ENCODE measurements around the gene GADD45GIP1.

GADD45GIP1 gene

GRCh38 chr19:12956446-12957388, at the start of gene GADD45GIP1:
Gene GADD45GIP1, minus strand, starts transcription at chr19:12957223. Its CDS starts 11 bp downstream, at chr19:12957212.
- peak; percentile 79 for DNase-seq

- no peak for DNase-seq
These were observed 48.9 kb upstream of the GADD45GIP1 start for GRCh38 chr19:13005861-13006370.

DNA sequence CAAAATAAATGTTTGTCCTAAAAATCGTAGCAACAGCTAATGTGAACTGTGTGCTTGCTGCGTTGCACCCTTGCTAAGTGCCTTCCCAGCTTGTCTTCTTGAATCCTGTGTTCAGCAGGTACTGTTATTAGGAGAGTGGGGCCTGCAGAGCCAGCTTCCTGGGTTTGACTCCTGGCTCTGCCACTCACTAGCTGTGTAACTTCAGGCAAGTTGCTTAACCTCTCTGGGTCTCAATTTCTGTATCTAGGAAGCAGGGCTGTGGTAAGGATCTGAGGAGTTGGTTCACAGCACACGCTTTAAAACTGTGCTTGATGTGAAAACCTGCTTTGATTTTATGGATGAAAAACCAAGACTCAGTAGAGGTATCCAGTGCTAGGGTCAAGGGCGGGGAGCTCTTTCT, 48.2 kb upstream of the GADD45GIP1 start:
- DNase-seq = no peak

GRCh38 chr19:13004273-13004672, 47.2 kb upstream of the GADD45GIP1 start:
- no peak for DNase-seq

GRCh38 chr19:13003081-13003480, 46.1 kb upstream of the GADD45GIP1 start:
- no peak for DNase-seq

DNA sequence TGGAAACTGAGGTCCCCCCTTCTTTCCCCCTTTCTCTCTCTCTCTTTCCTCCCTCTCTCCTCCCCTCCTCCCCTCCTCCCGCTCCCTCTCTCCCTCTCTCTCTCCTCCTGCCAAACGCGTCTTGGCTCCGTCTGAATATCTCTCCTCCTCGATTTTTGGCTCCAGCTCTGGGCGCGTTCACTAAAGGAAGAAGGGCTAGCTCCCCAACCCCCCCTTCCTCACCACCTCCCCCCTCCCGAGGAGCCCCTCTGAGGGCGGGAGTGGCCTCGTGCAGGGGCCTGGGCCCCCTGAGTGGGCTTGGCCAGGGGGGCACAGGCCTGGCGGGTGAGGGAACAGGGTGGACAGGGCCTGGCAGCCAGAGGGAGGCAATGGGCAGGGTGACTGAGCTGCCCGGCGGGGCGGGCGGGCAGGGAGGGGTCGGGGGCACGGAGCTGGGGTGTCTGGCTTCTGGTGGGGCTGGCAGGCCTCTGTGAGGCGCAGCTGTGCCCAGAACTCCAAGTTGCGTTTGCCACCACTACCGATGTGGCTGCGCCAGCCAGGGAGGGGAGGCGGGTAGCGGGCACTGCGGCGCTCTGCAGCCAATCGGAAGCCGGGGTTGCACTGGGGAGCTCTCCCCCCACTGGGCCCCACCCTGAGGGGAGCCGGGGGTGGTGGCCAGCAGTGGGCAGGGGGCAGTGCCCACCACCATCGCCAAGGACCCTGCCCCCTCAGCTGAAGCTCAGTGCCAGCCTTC, 45.3 kb upstream of the GADD45GIP1 start:
- no peak for DNase-seq

DNA sequence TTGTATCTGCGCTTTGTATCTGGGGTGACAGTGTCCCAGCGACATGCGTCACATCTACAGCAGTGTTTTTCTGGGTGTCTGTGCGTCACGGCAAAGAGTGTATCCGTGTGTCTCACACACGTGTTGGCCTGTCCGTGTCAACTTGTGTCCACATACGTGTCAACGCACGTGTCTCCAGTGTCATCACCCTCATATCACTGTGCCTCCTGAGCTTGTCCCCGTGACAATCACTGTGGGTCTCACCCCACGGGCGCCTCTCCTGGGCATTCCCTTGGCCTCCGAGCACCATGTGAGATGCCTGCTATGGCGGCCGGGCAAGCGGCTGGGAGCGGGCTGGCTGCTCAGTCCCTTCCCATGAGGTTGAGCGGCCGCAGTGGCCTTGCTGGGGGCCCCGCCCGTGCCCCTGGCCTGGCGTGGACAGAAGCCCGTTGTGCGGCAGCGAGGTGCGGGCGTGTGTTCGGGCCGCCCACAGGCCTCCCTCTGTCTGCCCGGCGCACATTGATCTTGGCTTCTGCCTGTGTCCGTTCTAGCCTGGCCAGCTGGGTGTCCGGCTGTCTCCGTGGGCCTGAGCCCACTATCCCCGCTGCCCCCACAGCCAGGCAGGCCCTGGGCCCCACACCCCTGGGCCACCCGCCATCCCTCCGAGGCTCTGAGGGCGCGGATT, 44.6 kb upstream of the GADD45GIP1 start:
- DNase-seq = no peak

DNA sequence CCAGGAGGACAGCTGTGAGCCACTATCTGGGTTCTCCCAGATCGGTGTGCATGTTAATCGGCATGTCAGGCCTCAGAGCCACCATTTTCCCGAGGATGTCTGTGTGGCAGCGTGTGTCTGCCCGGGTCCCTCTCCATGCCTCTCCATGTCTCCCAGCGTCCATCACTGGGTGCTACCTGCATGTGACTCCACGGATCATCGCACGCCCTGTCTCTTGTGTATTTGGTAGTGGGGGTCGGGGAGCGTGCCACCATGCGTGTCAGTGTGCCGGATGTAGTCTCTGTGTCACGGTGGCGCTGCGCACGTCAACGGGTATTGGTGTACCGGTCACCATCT, 44.1 kb upstream of the GADD45GIP1 start:
- no peak for DNase-seq

DNA sequence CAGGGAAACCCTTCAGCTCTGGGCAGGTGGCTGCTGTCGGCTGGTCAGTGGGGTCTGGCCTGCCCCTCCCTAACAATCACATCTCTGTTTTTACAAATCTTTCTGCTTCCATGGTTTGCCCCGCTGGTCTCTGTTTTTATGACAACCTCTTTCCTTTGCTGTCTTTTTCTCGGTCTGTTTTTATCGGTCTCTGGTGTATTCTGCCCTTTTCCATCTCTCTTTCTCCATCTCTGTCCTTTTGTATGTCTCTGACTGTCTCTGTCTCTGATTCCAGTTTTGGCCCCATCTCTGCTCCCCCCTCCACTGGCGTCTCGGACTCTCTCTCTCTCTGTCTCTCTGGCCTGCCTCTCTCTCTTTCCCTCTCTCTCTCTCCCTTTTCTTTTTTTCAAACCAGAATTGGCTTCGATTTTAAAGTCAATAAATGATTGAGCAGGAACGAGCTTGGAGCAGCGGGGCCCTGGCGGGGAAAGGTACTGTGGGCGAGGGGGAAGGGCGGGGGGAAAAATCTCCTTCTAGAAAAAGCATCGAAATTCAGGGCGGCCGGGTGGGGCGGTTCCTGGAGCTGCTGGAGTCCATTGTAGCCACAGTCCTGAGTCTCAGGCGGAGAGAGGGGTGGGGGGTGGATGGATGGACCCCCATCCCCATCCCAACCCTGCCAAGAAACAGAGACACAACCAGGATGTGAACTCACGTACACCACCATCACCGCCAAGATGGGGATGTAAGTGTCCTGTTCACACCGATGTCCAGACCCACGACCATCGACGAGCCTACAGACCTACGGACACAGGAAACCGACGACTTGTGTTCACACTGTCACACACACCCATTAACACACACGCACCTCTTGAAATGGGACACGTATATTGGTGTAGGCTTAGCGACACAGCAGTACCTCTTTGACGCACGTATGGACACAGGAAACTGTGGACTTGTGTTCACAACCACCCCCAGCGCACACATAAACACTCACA, 41.2 kb upstream of the GADD45GIP1 start:
- no peak for DNase-seq

DNA sequence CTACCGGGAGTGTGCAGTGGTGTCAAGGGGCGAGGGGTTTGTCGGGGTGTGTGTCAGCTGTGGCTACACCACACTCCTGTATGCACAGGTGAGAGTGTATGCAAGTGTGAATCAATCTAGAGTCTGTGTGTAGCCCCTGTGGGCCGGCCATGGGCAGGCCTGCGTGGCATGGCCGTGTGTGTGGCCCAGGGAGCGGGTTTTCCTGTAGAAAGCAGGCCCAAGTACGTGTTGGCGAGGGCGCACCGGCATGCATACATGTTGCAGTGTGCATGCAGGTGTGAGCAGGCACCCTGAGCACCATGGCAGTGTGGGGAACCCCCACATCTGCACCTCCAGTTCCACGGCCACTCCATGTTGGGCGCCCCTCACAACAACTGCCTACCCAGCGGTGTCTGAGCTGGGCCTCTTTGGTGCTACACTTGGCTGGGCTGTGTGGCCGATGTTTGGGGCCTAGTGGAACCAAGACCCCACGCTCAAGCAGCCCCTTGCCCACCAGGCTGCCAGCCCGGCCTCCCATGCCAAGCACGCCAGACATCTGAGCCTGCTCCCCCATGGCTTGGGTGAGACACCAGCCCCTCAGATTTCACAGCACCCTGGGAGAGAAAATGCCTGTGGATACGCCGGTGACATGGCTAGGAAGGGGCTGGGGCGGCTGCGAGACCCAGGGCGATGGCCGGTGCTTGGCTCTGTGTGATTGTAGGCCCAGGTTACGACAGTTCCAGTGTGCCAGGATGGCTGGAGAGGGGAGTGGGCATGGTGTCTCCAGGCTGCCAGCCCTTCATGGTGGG, 40.4 kb upstream of the GADD45GIP1 start:
- no peak for DNase-seq

DNA sequence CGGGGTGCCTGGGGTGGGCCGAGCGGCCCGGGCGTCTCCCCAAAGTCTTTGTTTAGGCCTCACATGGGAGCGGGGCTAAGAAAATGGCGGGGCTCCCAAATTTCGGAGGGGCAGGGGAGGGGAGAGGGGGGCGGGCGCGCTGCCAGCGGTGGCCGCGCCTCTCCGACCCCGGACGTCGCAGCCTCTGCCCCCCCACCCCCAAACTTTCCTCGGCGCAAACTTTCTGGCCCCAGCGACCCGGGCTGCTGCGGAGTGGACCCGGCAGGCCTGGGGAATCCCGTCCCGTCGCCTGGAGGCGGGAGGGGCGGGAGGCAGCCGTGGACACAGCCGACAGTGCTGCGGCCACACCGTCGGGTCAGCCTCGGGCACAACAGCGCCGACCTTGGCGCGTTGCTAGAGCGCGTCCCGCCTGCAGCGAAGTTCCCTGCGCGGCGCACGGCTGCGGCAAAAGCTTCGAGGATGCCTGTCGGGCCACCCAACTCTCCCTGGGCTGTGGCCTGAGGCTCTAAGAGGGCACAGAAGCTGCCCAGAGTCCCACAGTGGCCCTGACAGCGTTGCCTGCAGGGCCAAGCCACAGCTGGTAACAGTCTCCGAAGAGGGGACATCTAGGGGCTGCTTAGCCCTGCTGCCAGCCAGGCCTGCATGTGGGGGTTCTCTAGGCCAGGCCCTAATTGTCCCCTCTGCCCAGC, 39.5 kb upstream of the GADD45GIP1 start:
- no peak for DNase-seq

DNA sequence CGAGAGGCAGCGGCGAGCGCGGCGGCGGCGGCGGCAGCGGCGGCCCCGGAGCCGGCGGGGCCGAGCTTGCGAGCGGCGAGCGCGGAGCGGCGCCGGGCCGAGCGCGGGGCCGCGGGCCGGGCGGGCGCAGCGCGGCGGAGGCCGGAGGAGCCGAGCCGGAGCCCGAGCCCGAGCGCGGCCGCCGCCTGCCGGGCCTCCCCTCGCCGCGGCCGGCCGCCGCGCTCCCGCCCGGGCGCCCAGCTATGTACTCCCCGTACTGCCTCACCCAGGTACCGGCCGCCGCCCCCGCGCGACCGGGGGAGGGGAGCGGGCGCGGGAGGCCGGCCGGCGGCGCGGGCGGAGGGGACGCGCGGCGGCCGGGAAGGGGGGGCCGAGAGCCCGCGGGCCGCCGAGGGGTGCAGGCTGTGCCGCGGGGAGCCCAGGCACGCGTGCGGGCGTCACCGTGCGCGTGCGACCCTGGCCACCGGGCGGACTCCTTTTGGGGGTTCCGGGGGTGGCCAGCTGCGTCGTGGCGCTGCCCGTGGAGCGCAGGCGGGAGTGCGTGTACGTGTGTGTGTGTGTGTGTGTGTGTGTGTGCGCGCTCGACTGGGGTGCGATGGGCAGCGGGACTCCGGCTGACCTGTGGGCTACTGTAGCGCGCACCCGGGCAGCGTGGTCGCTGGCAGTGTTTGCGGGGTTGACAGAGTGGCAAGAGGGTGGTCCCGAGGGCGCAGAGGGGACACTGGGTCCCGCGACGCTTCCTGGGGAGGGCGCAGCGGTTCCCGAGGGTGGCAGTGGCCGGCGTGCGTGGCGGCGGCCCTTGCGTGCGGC, 38.8 kb upstream of the GADD45GIP1 start:
- no peak for DNase-seq

DNA sequence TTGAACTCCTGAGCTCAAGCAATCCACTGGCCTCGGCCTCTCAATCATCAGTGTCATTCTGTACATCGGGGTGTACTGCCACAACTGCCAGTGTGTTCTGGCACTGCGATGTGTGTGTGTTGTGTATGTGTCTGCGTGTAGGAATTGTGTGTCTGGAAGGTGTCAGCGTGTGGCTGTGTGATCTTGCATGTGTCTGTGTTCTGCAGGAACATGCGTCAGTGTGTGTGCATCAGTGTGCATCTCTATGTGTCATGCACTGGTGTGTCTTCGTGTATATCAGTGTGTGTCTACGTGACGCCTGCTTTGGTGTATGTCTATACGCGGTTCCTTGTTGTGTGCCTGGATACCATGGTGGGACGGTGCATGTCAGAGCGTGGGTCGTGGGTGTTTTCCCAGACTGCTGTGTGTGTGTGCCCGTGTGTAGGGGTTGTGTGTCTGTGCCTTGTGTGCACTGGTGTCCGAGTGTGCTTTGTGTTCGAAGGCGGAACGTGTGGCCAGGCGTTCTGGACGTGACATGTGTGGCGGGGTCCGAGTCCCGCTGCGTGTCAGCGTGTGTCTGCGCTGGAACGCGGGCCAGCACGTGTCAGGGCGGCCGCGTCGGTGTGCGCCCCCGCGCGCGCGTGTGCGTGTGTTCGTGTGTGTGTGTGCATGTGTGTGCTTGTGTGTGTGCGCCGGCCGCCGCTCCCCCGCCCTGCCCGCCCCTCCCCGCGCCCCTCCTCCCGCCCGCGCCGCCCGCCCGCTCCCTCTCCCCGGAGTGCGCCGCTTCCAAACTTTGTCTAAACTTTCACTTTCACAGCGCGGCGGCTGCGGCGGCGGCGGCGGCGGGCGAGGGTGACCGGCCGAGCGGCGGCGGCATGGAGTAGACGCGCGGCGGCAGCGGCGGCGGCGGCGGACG, 37.9 kb upstream of the GADD45GIP1 start, which contains the start of gene NFIX:
NFIX (plus strand) TSS at position 775 of the 895 bp plus-strand sequence. CDS start 363 bp downstream, outside the sequence.
- no peak for DNase-seq

DNA sequence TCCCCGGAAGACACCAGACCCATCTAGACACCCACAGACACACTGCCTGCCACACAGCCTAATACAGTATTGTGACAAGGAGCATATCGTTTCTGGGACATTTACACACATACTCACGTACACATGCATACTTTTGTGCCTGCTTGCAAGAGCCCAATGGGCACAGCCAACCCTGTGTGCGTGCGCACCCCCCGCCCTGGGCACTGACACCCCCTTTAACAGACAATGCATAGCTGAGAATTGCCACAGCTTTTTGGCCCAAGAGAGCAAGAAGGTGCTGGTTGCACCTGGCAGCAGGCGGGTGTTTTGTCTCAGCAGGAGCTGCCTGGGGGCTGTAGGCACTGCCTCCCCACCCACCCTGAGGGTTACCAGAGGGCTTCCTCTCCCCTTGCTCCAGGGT, 36.5 kb upstream of the GADD45GIP1 start:
- DNase-seq = no peak

DNA sequence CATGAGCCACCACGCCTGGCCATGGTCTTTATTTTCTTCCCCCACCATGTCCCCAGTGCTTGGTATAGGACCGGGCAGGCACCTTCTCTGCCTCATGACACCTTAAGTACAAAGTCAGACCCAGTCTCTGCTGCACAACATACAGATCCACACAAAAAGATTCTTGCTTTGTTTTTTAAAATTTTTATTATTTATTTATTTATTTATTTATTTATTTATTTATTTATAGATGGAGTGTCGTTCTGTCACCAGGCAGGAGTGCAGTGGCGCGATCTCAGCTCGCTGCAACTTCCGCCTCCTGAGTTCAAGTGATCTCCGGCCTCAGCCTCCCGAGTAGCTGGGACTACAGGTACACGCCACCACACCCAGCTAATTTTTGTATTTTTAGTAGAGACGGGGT, 35.7 kb upstream of the GADD45GIP1 start:
- no peak for DNase-seq

- no peak for DNase-seq
These were observed 34.3 kb upstream of the GADD45GIP1 start for GRCh38 chr19:12991296-12991695.

DNA sequence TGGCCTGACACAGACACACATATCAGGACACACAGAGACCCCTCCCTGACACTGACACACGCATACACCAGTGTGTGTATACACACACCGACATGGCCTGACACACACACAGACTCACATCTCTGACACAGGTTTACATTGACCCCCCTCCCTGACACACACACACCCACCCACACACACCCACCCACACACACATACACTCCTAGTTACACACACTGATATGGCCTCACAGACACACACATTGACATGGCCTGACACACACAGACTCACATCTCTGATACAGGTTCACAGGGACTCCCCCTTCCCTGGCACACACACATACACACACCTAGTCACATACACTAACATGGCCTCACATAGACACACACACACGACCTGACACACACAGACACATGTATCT, 33.8 kb upstream of the GADD45GIP1 start:
- DNase-seq = no peak

- no peak for DNase-seq
These were observed 33.4 kb upstream of the GADD45GIP1 start for GRCh38 chr19:12990431-12990830.

DNA sequence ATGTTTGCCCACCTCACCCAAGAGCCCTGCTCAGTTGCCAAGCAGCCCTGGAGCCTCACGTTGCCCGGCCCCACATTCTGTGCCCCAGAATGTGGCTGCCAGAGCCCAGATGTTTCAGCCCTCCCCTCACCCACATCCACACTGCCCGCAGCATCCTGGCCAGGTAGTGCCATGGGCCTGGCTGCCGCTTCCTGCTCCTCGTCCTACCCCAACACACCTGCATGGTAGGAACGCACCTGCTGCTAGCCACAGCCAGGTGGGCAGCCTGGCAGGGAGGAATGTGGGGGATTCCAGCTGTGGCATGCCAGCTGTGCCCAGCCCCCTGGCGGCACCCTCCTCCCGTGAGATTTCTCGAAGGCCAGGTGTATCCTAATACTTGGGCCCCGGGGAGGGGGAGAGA, 30.8 kb upstream of the GADD45GIP1 start:
- DNase-seq = peak; percentile 8

Data from NCI-H1105 (cell line).